Body of pancreas (tissue), 4 donors: ENCODE data around the gene SHISAL1. TPM values are rescaled to one million over a fixed set of nuclear protein-coding genes. Genes with fewer than 3 reads are reported as not detected.

Source experiments
- ATAC-seq: fragments of 150-250 bp; one replicate; pipeline ENCODE4 v1.9.1; 2016
- DNase-seq, 4 donors: peaks; one replicate each; pipeline ENCODE4 v3.0.0-alpha.2; 2019
- H3K27ac ChIP-seq, 4 donors: fragments of 200-600 bp; sonication (generic); 1 replicate in 3 of 4; 2 replicates in 1 of 4; pipeline versions ENCODE4 v1.5.1 to v1.6.1; 2016 to 2019; ENCODE audit warnings: mild to moderate bottlenecking in 1 of 4, mixed read lengths in 1 of 4, moderate library complexity in 1 of 4
- H3K27me3 ChIP-seq, 2 donors: fragments of 200-600 bp; sonication (generic); one replicate each; pipeline ENCODE4 v1.6.0; 2016; ENCODE audit warnings: mild to moderate bottlenecking in 1 of 2
- H3K36me3 ChIP-seq, 2 donors: fragments of 200-600 bp; sonication (generic); replicated peaks in 1 of 2; 2 replicates each; pipeline ENCODE4 v1.5.1; 2016; ENCODE audit warnings: low read depth in 2 of 2; ENCODE audit not compliant: insufficient read depth in 1 of 2
- H3K4me1 ChIP-seq: fragments of 200-600 bp; sonication (generic); one replicate; pipeline ENCODE4 v1.6.0; 2016
- H3K4me3 ChIP-seq, 2 donors: fragments of 200-600 bp; sonication (generic); 1 replicate in 1 of 2; 2 replicates in 1 of 2; pipeline ENCODE4 v1.5.1; 2016 to 2019
- H3K9me3 ChIP-seq, 3 donors: fragments of 200-600 bp; sonication (generic); 1 replicate in 2 of 3; 2 replicates in 1 of 3; pipeline ENCODE4 v1.5.1; 2016
- POLR2A ChIP-seq, 3 donors: fragments of 450-650 bp; IDR thresholded peaks; one replicate each; pipeline ENCODE4 v1.6.1; 2016; ENCODE audit warnings: antibody characterized with exemption in 3 of 3, mild to moderate bottlenecking in 2 of 3
- WGBS, 2 donors: methylation state at CpG; one replicate each; pipeline ENCODE4 v1.1.5; 2017; 5-methylcytosine and 5-hydroxymethylcytosine counted together
- intact Hi-C: fragments of 100-400 bp; cut with DNase I; formaldehyde crosslinking; loops from one replicate; pipeline ENCODE4 v1.15.1; 2023
- total RNA-seq, 2 donors: library from RNA; depleted of rRNA; stranded (reverse); fragments of >200 nt; gene quantifications; one replicate each; pipeline ENCODE4 v1.1.0, GENCODE V29; 2016
- TF ChIP-seq, protein P1 (sequence below), 7 experiments: fragments of 450-650 bp in 4 of 7; fragments of 200-600 bp in 3 of 7; sonication (generic) in 3 of 7; IDR thresholded peaks; one replicate each; pipeline ENCODE4 v1.5.1; 2016 to 2019; ENCODE audit warnings: antibody characterized with exemption in 7 of 7

SHISAL1 gene
- total RNA-seq, 2 donors from 2014 or later: 0.78 to 1.6 TPM

DNA sequence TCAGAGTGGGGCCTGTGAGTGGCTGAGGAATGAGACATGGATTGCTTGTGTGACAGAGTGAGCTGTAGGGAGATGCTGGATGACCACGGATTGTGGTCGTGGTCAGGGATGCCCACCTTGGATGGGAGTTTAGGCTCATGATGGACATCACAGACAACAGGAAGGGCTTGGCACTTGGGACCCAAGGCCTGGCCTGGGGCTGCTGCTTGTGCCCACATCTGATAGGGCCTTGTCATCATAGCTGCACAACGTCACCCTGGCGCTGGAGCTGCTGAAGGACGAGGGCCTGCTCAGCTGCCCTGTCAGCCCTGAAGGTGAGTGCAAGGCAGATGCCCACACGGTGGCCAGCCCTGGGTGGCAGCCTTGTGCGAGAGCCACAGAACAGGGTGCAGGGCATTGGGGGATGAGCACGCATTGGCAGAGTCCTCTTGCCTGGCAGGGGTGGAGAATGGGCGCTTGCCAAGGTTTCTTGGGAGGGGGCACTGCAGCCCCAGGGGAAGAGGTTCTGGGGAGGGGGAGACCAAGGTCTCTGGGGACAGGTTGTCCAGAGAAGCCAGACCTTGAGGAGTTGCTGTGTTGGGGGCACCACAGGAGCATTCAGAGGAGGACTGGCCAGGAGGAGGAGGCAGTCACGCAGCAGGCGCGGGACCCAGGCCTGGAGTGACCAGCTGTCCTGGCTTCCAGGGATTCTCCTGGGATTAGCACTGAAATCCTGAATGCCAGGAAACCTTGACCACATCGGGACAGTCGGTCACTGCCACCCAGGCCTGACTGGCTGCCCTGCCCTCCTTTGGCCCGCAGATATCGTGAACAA lies 107.0 kb downstream of the SHISAL1 start:
- 65 to 80% methylated on average over 4 to 16 of the region's 16 CpGs for WGBS, 2 donors
- DNase-seq (no peak), ATAC-seq (no peak)
- Histone ChIP-seq H3K4me1 (no peaks in the 10 kb centered on the region), H3K36me3 (no peaks in the 10 kb centered on the region), H3K4me3 (no peak overlapping the region), H3K27me3 (no peaks in the 10 kb centered on the region), H3K27ac (no peak overlapping the region), H3K9me3 (no peaks in the 10 kb centered on the region)
- intact Hi-C loops: no loop called here
- TF ChIP-seq POLR2A (IDR thresholded peaks at IDR 0.05): no peak
- TF ChIP-seq, protein P1, sequence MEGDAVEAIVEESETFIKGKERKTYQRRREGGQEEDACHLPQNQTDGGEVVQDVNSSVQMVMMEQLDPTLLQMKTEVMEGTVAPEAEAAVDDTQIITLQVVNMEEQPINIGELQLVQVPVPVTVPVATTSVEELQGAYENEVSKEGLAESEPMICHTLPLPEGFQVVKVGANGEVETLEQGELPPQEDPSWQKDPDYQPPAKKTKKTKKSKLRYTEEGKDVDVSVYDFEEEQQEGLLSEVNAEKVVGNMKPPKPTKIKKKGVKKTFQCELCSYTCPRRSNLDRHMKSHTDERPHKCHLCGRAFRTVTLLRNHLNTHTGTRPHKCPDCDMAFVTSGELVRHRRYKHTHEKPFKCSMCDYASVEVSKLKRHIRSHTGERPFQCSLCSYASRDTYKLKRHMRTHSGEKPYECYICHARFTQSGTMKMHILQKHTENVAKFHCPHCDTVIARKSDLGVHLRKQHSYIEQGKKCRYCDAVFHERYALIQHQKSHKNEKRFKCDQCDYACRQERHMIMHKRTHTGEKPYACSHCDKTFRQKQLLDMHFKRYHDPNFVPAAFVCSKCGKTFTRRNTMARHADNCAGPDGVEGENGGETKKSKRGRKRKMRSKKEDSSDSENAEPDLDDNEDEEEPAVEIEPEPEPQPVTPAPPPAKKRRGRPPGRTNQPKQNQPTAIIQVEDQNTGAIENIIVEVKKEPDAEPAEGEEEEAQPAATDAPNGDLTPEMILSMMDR (IDR thresholded peaks at IDR 0.05): no peak

DNA sequence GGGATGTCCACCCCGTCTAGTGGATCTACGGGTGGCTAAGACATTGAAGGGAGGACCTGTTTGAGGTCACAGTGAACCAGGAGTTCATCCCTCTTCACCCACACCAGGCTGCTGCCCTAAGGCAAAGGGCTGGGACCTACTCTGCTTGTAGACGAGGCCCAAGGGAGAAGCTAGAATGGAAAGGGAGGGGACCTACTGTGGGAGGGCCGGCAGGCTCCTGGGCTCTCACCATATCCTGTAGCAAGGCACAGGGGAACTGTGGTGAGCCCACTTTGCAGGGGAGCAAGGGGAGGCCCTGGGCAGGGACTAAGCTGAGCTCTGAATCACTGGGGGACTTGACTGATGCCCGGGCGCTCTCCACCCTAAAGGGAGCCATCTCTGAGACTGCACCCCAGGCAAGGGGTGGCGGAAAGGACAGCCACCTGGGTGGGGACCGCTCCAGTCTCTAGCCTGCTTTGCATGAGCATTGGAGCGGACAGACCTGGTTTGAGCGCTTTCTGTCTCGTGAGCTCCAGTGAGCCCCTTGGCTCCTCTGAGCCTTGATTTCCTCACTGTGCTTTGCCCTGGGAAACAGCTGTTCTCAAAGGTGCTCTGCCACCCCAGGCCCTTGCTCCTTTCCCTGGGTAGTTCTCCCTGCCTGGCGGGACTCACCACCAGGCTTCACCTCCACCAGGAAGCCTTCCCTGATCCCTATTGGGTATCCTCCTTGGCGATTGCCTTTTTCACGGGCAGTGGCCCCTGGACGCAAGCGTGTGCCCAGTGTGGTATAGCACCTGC lies 107.8 kb downstream of the SHISAL1 start:
- no peak overlapping the region for H3K4me3 ChIP-seq
- ATAC-seq (no peak), DNase-seq (no peak)
- 76 to 79% methylated on average over 14 to 16 of the region's 16 CpGs for WGBS, 2 donors
- TF ChIP-seq, protein P1 (IDR thresholded peaks at IDR 0.05): no peak
- TF ChIP-seq POLR2A (IDR thresholded peaks at IDR 0.05): no peak
- no peak overlapping the region for H3K27ac ChIP-seq
- intact Hi-C loops: no loop called here
- H3K36me3 ChIP-seq: no peaks in the 10 kb centered on the region
- H3K9me3 ChIP-seq: no peaks in the 10 kb centered on the region
- no peaks in the 10 kb centered on the region for H3K4me1 ChIP-seq
- H3K27me3 ChIP-seq: no peaks in the 10 kb centered on the region

DNA sequence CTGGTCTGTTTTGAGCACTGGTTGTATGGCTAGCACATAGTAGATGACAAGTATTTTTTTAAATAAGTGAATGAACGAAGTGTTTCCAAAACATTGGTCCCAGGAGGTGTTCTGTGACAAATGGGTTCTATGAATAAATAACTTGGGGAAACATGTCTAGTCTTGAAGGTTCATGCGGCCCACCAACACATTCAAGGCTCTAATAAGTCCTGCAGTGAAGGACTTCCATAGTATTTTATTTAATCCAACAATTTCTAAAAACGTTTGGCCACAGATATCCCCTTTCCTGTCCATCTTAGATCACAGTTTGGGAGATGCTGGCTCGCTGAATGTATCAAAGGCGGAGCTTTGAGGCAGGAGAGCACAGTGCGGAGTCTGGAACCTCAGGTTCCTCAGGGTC lies 109.5 kb downstream of the SHISAL1 start:
- DNase-seq: no peak
- Histone ChIP-seq H3K4me3 (no peak overlapping the region), H3K27ac (no peak overlapping the region), H3K27me3 (no peaks in the 10 kb centered on the region), H3K4me1 (no peaks in the 10 kb centered on the region), H3K36me3 (no peaks in the 10 kb centered on the region), H3K9me3 (no peaks in the 10 kb centered on the region)
- TF ChIP-seq POLR2A (IDR thresholded peaks at IDR 0.05): no peak
- ATAC-seq: no peak
- 45 to 64% methylated on average over 6 of the region's 6 CpGs for WGBS, 2 donors
- intact Hi-C loops: no loop called here

DNA sequence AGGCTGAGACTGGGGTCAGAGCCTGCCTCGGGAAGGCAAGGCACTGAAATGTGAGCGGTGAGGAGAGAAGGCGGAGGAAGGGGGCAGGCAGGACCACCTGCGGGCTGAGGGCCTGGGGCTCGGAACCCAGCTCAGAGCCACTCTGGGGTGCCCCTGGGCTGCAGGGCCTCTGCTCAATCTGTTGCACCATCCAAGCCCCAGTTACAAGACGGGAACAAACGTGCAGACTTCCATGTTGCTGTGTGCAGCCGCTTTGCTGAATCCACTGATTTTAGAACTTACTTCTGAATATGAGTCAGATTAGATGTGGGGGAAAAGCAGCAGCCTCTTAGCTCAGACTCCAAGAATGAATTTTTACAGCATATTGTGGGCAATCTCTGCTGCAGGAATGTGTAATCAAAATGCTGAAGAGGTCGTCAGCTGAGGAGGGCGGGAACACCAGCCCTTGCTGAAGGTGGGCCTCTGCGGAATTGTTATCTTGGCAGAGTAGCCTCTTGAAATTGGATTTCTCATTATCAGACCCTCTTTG lies 110.4 kb downstream of the SHISAL1 start:
- H3K27ac ChIP-seq: no peak overlapping the region
- intact Hi-C loops: no loop called here
- no peaks in the 10 kb centered on the region for H3K9me3 ChIP-seq
- DNase-seq (no peak), ATAC-seq (no peak)
- H3K4me3 ChIP-seq: no peak overlapping the region
- H3K4me1 ChIP-seq: no peaks in the 10 kb centered on the region
- no peaks in the 10 kb centered on the region for H3K36me3 ChIP-seq
- TF ChIP-seq, protein P1 (IDR thresholded peaks at IDR 0.05): no peak
- TF ChIP-seq POLR2A (IDR thresholded peaks at IDR 0.05): no peak
- 56 to 57% methylated on average over 9 to 10 of the region's 11 CpGs for WGBS, 2 donors
- H3K27me3 ChIP-seq: no peaks in the 10 kb centered on the region

DNA sequence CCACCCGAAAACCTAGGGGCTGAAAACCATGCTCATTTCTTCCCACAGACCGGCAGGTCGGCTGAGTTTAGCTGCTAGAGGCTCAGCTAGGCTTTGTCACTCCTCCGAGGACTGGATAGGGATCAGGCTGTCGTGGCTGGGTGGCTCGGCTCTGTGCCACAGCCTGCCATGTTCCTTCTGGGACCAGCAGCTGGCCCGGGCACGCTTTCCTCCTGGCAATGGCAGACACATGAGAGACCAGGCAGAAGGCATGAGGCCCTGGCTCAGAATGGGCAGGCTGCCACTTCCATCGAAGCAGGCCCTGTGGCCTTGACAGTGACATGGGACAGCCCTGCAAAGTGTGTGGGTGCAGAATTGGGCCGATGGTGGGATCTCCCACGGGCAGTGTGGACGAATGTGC lies 111.1 kb downstream of the SHISAL1 start:
- no peak for DNase-seq

More for the DNA sequence above, 111.1 kb downstream of the SHISAL1 start:
- WGBS, 2 donors: 49 to 72% methylated on average over 8 to 12 of the region's 12 CpGs
- no peaks in the 10 kb centered on the region for H3K4me1 ChIP-seq
- no peaks in the 10 kb centered on the region for H3K36me3 ChIP-seq
- H3K4me3 ChIP-seq: no peak overlapping the region
- intact Hi-C loops: no loop called here
- H3K27me3 ChIP-seq: no peaks in the 10 kb centered on the region
- H3K9me3 ChIP-seq: no peaks in the 10 kb centered on the region
- TF ChIP-seq, protein P1 (IDR thresholded peaks at IDR 0.05): no peak
- no peak for TF ChIP-seq POLR2A (IDR thresholded peaks at IDR 0.05)
- no peak for ATAC-seq
- no peak overlapping the region for H3K27ac ChIP-seq
